GM18502 (cell line): Measurements from ENCODE around the gene EEPD1.

Source experiments
- ATAC-seq: cut with Tn5 transposase; IDR thresholded peaks from one replicate; pipeline ENCODE4 v1.9.1; 2021; ENCODE audit warnings: mild to moderate bottlenecking; ENCODE audit not compliant: unreplicated experiment, poor library complexity

EEPD1 gene

GRCh38 chr7:36275735-36276284 lies 122.8 kb downstream of the EEPD1 start:
- no peak for ATAC-seq

- ATAC-seq = no peak
Measured at GRCh38 chr7:36276428-36277248, 123.6 kb downstream of the EEPD1 start.

DNA sequence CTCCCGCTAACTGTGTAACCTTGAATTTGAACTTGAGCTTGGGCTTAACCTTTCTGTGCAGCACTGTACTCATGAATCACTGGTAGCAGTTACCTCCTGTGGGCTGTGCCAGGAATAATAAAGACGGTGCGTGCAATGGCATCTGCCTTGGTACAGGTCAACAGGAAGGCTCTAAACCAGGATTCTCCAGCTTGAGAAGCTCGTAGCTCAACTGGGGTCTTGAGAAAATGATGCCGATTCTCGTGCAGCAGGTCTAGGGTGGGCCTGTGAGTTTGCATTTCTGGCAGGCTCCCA lies 124.1 kb downstream of the EEPD1 start:
- ATAC-seq = no peak

- ATAC-seq = no peak
Measured at GRCh38 chr7:36278069-36278619, 125.1 kb downstream of the EEPD1 start.

DNA sequence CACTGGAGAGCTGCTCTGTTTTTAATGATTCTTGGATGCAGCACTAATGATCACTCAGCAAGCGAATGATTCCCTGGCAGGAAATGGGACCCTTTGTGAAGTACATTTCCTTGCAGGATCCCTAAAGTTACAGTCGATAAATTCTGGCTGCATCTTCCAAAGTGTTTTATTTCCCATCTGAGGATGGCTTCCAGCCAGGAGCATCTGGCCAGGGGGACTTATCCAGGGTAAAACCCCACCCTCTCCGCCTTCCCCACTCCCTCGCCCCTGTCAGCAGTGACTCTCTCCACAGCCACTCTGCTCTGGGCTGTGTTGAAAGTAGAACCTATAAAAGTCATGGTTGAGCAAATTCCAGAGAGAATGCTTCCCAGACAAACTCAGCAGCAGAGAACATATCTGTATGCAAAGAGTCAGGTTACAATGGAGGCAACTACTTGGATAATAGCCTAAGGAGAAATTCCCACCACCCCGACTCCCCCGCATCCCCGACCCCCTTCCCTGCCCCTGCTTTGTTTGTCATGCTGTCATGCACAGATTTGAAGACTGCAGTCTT lies 125.6 kb downstream of the EEPD1 start:
- no peak for ATAC-seq

- peak; percentile 82 for ATAC-seq
Measured at GRCh38 chr7:36279200-36279925, 126.3 kb downstream of the EEPD1 start.

GRCh38 chr7:36279926-36280315 lies 126.9 kb downstream of the EEPD1 start:
- ATAC-seq = no peak

DNA sequence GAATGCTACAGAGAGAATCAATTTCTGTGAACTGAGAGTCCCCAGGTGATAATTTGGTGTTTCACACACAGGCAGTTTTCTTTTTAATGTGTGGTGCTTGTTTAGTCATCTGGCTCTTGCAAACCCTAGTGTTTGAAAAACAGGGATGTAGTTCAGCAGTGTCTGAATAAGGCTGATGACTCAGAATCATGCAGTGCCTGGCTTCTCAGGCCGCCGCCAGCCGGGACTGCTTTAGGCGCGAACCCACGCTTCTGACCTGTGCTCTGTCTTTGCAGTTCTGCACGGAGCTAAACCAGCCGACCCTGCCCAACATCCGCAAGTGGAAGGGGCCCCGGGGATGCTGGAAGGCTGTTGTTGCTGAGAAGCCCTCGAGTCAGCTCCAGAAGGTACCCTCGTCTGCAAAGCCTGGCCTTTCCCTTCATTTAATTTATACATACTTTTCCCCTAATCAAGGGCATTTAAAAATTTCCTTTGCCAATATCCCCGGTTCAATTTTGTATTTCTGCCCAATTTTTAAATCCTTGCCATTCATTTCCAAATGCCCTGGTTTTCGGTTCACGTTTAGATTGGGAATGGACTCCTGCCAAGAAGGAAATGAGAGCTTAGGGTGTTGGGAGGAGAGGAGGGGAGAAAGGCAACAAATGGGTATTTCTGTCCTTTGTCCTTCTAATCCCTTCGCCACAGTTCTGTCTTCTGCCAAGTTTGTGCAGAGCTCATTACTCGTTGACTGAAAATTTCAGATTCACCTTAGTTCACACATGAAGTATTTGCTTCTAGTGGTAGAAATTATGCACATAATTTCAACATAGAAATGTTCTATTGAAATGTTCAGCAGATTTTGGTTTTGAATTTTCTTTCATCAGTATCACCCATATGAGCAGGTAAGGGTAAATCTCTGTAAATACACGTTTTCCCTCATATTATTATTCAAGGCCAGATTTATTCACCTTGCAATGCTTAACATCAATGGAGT lies 128.1 kb downstream of the EEPD1 start:
- ATAC-seq = peak; percentile 45

DNA sequence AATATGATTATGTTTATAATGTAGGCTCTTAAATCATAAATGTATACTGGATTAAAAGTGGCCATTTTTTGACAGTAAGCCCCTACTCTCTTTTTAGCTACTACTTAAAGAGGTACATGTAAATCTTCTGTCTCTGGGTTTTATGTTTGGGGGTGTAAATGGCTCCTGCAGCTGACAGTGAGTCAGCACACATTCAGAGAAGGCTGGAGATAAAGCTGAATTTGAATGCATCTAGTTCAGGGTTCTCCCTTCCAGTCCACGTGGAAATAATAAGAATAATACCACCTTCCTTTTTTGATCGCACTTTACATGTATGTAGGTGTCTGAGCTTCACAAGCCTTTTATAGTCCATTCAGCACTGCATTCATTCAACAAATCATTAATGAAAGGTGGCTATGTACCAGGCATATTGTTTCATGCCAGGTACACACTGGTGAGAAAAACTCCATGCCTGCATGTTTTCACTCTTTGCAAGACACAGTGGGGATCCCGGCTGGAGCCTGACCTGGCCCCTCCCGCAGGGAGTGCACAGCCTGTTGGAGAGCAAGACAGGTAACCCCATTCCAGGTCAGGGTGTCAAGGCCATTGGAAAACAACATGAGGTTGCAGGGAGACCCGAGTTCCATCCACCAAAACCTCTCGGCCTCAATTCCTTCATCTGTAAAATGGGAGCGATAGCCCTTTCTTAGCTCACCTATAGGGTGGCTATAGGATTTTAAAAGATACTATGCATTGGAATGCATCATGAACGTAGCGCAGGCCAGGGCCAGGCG lies 129.1 kb downstream of the EEPD1 start:
- no peak for ATAC-seq

DNA sequence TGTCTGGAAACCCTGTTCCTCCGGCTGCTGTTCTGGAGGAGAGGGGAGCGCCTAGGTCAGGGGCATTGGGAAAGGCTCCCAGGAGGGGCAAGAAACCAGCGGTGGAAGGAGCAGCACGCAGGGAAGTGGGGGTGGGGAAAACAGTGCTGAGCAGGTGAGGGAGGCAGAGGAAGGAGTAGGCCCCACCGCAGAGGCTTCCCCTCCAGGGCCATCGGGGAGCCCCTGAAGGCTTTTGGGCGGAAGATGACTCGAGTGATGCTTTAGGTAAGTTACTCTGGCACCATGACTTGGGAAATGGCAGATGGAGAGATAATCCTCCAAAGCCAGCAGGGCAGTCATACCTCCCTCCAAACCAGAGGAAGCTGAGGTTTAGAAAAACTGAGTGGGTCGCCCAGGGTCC lies 130.1 kb downstream of the EEPD1 start:
- ATAC-seq = peak; percentile 1

GRCh38 chr7:36283711-36284130 lies 130.7 kb downstream of the EEPD1 start:
- ATAC-seq = peak; percentile 46

- ATAC-seq = no peak
Measured at GRCh38 chr7:36284456-36285090, 131.5 kb downstream of the EEPD1 start.

GRCh38 chr7:36285276-36285675 lies 132.2 kb downstream of the EEPD1 start:
- ATAC-seq = no peak

- ATAC-seq = no peak
Measured at GRCh38 chr7:36286226-36286625, 133.2 kb downstream of the EEPD1 start.

- ATAC-seq = no peak
Measured at GRCh38 chr7:36286688-36287087, 133.6 kb downstream of the EEPD1 start.

GRCh38 chr7:36287371-36288241 lies 134.6 kb downstream of the EEPD1 start:
- ATAC-seq = peak; percentile 42

- ATAC-seq = no peak
Measured at GRCh38 chr7:36288501-36288900, 135.4 kb downstream of the EEPD1 start.
